Activated CD8-positive, alpha-beta memory T cell treated with anti-CD3 and anti-CD28 coated beads, Interleukin-2, amount 50 U/mL, for 24 hours (primary cell): ENCODE results near the gene ADRM1.
A peak's percentile ranks its signal among the peaks of the same experiment; 100 is the strongest.

ENCODE experiments used
- DNase-seq: peaks from one replicate; pipeline ENCODE4 v3.0.0-alpha.2; 2020; ENCODE audit errors: extremely low read depth

Gene ADRM1

DNA sequence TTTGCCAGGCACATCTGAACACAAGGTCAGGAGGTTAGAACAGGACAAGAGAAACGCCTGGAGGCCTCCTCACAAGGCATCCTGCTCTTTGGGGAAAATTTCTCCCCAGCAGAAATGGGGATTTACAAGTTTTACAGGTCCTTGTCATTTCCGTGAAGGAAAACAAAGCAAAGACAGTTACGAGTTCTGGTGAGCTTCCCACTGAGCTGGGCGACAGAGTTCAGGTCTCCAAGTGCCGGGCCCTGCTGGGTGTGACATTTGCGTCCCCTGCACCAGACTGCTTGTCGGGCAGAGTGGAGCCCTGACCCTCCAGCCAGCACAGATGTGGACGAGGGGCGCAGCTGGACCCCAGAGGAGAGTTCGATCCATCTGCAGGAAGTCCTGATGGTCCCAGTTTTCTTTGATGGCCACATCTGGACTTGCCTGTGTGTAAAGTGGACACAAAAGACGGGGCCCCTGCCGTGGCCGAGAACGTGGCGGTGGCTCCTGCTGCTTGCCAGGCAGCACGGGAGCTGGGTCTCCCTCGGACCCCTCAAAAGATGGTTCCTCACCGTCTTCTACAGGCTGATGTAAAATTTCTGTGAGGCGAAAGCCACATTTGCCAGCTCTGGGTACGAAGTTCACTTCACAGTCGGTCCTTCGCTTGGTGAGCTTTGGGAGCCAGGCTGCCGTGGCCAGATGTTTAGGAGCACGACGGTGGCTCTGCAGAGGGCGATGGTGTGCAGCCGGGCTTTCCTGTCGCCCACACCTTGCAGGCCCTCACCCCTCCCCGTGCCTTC, 5.2 kb upstream of the ADRM1 start:
- no peak for DNase-seq

- DNase-seq, result no peak
These were observed 4.1 kb upstream of the ADRM1 start for GRCh38 chr20:62298577-62299249.

- no peak for DNase-seq
These were observed 3.0 kb upstream of the ADRM1 start for GRCh38 chr20:62299666-62300236.

DNA sequence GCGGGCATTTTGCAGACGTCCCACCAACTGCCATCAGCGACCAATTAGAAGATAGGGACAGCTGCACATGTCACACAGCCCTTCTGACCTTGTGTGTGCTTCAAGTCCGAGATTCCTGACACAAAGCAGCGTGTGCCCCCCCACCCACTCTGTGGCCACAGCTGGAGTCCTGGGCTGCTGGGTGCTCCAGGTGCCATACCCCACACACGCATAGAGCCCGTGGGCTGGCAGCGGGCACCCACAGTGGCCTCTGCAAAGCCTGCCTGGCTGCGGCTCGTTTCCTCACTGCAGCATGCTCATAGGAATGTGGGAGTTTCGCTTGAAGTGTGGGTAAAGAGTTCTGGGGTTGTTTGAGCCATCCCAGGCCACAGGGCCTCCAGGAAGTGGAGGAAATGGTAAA, 2.5 kb upstream of the ADRM1 start:
- DNase-seq, result no peak

DNA sequence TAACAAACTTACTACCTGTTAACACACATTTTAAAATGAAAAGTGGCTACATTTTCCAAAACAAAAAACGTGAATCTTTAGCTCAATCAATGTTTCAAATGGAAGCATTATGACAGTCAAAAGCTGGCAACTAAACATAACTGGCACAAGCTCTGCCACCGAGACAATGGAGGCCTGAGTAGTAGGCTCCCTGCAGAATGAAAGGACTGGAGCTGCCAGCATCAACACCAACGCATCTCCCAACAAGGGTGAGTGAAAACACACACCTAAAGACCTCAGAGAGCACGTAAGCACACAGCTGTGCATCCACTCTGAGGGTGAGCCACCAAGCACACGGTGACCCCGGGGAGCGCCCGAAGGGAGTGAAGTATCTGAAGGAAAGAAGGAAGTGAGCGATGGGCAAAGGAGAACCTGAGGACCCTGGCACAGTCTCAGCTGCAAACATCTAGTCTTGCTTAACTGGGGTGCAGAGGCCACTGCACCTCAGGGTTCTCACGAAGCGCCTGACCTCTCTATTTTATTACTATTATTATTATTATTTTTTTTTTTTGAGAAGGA, 1.6 kb upstream of the ADRM1 start:
- DNase-seq, result no peak

DNA sequence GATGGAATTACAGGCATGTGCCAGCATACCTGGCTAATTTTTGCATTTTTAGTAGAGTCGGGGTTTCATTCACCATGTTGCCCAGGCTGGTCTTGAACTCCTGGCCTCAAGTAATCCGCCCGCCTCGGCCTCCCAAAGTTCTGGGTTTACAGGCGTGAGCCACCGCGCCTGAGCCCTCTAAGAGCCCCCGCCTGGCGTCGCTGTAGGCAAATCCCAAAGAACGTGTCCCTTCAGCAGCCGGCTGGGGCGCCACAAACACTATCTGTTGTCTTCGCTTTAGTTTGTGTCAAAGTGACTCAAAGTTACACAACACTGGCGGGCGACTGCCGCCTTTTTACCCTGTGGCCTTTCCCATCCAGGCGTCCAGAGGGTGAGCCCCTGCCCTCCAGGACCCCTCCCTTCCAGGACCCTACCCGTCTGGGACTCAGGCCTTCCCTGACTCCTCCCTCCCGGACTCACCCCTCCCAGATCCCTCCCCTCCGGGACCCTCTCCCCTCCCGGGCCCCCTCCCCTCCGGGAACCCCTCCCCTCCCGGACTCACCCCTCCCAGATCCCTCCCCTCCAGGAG, 940 bp upstream of the ADRM1 start:
- DNase-seq, result peak; percentile 66

- DNase-seq, result no peak
These were observed 204 bp downstream of the ADRM1 start for GRCh38 chr20:62303062-62303339.

GRCh38 chr20:62303340-62304226, 786 bp downstream of the ADRM1 start:
- DNase-seq, result no peak

DNA sequence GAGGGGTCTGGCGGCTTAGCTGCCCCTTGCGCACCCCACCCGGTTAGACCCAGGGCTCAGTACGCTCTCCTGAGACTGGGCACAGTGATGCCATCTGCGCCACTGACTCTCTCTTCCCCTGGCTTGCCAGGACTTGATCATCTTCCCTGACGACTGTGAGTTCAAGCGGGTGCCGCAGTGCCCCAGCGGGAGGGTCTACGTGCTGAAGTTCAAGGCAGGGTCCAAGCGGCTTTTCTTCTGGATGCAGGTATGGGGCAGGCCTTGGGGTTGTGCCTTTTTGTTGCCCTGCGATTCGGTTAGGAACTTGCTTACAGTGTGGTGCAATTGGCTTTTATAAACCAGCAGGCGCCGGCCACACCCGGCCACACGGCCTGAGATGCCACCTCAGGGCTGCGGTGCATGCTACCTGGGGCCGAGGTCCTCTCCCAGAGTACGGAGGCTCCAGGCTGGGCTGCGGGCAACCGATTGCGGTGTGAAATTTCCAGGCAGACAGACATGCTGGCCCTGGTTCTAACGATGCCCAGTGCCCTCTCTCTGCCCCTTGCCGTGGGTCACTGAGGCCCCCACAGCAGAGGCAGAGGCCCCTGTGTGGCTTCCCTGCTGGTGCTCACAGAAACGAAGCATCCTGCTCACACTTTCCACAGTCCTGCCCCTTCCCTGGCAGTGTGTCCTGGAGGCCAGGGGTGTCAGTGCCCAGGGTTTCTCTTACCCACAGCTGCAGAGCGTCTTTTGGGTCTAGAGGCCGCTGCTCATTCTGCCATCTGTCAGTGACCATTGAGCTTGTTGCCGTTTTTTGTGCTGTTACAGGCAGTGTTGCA, 1.7 kb downstream of the ADRM1 start:
- no peak for DNase-seq

DNA sequence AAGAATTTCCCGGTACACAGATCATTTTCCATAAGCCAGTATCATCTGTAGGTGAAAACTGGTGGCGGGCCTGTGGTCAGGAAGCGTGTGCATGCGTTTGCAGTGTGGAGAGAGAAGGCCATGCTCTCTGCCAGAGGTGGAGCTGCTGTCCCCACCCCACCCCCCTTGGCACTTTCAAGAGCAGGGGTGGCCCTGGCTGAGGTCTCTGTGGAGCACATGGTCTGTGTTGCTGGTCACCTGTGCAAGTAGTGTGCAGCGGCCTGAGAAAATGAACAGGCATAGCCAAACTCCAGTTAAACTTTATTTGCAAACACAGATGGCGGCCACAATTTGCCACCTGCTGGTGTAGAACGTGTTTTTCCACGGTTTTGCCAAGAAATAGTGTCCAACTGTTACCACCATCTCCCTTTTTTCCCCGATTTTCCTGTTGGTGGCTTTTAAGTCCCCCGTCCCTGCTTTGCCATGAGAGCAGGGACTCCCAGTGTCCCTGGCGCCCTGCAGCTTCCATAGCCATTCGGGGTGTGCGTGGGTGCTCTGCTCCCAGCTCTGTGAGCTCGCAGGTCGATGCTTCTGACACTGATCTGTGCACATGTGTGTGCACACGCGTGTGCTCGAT, 2.5 kb downstream of the ADRM1 start:
- no peak for DNase-seq

GRCh38 chr20:62305765-62306413, 3.1 kb downstream of the ADRM1 start:
- no peak for DNase-seq

- DNase-seq, result no peak
These were observed 3.8 kb downstream of the ADRM1 start for GRCh38 chr20:62306414-62307187.

GRCh38 chr20:62307226-62308101, 4.7 kb downstream of the ADRM1 start:
- no peak for DNase-seq

GRCh38 chr20:62308102-62308822, 5.5 kb downstream of the ADRM1 start:
- no peak for DNase-seq

GRCh38 chr20:62309198-62309944, 6.6 kb downstream of the ADRM1 start:
- no peak for DNase-seq

DNA sequence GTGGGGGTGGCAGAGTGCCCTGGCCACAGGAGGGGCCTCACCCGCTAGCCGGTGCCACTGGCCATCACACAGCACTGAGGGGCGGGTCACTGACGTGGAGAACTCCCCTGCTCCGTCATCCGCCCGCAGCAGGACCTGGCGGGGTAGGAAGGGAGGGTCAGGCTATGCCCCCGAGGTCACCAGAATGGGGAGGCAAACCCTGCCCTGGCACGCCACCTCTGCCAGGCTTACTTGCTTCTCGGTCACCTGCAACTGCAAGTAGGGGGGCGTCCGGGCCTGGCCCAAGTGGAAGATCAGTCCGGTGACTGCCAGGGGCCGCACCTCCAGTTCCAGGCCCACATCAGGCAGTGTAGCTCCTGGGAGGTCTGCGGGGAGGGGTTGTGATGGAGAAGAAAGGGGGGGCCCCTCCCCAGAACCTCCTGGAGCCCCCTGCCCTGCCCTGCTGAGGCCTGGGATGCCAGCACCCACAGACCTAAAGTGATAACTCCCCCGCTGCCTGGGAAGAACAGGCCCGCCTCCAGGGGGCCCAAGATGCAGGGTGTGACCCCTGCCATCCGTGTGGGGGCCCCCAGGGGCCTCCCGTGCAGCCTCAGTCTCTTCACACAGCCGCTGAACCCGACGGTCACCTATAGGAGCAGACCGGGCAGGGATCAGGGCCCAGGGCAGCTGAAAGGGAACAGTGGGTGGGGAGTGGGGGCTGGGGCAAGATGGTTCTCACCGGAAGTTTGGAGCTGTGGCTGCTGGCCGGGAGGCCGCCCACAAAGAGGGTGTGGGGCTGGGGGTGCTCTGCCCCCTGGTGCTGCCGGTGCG, 7.4 kb downstream of the ADRM1 start:
- no peak for DNase-seq
